ENCODE data around the gene RNF187. TPM values are rescaled to one million over a fixed set of nuclear protein-coding genes. Genes with fewer than 3 reads are reported as not detected.

Gene RNF187
- total RNA-seq, 2 experiments from 2014 or later = 114 to 155 TPM

DNA sequence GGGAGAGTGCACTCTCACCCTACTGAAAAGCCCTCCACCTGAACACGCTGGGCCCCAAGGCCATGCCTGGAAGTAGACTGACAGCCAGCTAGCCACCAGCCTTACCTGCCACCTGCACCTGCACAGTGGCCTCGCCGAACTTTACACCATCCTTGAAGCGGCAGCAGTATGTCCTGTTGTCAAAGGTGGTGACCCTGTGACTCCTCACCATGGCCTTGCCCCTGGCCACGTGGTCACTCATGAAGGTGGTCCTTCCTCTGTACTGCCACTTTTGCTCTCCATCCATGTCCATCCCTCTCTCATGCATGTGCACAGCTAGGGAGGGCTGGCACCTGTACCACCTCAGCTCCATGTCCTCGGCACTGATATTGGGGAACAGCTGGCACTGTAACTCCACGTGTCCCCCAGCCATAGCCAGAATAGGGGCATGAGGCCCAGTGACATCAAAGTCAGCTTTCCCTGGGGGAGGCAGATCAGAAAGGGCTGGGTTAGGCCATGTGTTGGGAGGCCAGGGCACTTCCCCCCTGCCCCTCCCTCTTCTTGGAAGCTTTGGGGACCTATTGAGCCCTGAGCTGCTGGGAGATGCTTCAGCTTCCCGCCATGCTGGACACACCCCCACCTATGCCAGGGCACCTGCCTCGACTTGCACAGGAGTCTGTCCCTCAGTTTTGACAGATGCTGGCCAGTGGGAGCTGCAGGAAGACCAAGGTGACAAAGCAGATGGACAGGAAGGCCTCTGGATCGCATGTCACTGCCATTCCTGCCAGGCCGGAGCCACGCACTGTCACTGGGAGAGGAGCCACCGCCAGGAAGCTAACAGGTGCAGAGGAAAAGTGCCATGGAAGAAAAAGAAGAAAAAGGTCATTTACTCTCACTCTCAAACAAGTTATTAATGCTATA is 24.6 kb downstream of the RNF187 start:
- POLR2A ChIA-PET = interaction anchor here (0.8 kb wide), 1 partner anchor 22 kb away, joined by 3 read pairs; no protein-coding TSS in a partner anchor
- ATAC-seq (no peak), DNase-seq (no peak)
- Mint-ChIP-seq H3K4me1 (peaks cover 8% of the 10 kb centered on the region), H3K36me3 (ENCODE audit: low read depth) (no peaks in the 10 kb centered on the region), H3K27ac (no peak overlapping the region), H3K9me3 (ENCODE audit: low read depth) (no peaks in the 10 kb centered on the region), H3K27me3 (peaks cover 5% of the 10 kb centered on the region), H3K4me3 (no peak overlapping the region)
- intact Hi-C loops (cut with DNase I, micrococcal nuclease) = no loop called here
- CTCF ChIA-PET = interaction anchor here (0.6 to 3.1 kb wide), 2 partner anchors 11 to 312 kb away, joined by 3 to 18 read pairs; no protein-coding TSS in a partner anchor

DNA sequence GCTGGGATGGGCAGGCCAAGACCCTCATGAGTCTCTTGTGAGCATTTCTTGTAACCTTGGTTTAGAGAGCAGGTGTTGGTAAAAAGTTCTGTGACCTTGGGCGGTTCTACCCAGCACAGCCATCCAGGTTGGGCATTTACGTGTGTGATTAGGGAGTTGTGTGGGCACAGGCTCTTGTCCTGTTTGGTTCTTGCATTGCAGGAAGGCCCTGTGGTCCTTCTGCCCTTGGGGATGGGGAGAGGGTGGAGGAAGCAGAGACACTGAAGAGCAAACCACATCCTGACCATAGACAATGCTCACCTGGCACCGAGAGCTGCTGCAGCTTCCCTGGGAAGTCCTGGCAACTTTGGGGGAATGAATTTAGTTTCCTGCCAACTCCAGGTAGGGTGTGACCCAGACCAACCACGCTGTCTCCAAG is 25.6 kb downstream of the RNF187 start:
- ATAC-seq (no peak), DNase-seq (no peak)
- Mint-ChIP-seq H3K4me1 (peaks cover 8% of the 10 kb centered on the region), H3K36me3 (ENCODE audit: low read depth) (no peaks in the 10 kb centered on the region), H3K27me3 (peaks cover 6% of the 10 kb centered on the region), H3K9me3 (ENCODE audit: low read depth) (no peaks in the 10 kb centered on the region), H3K27ac (no peak overlapping the region), H3K4me3 (no peak overlapping the region)
- POLR2A ChIA-PET = interaction anchor here (0.8 kb wide), 1 partner anchor 23 kb away, joined by 3 read pairs; no protein-coding TSS in a partner anchor
- intact Hi-C loops (cut with DNase I, micrococcal nuclease) = no loop called here
- CTCF ChIA-PET = interaction anchor here (0.7 to 3.1 kb wide), 2 partner anchors 12 to 517 kb away, joined by 3 to 18 read pairs; no protein-coding TSS in a partner anchor

DNA sequence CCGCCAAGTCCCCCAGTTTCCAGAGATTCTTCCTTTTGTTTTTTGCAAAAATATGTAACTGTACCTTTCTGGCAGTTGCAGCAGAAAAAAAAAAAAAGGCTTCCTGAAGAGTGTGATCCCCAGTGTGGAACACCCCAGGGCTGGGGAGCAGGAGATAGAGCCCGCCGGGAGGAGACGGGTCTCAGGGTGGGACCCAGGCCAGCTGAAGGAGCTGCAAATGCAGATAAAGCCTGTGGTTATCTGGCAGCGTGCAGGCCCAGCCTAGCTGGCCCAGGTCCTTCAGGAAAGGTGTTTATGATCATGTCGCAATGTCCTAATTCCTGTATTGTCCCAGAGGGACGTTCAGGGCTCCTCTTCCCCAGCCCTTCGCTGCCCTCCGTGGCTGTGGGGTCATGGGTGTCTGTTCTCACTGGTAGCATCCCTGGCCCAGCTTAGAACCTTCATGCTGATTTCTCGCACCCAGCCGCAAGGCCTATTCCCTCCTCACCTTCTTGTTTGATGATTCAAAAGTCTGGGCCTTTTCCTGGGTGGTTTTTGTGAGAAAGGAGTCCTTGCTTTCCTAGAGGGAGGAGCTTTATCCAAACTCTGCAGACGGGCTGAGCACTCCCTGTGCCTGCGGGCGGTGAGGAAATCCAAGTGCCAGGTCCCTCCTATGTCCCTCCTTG is 26.2 kb downstream of the RNF187 start:
- POLR2A ChIA-PET = no interaction called here

DNA sequence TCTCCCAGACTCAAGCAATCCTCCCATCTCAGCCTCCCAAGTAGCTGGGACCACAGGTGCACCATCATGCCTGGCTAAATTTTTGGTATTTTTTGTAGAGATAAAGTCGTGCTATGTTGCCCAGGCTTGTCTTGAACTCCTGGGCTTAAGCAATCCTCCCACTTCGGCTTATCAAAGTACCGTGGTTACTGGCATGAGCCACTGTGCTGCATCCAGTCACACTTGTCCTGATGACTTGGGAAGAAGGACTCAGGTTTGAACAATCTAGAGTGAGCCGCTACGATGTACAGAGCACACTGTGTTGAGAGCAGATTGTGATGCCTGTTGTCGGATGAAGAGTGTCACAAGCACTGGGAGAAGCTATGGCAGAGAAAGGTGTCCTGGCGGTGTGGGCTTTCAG is 27.2 kb downstream of the RNF187 start:
- H3K27ac Mint-ChIP-seq = no peak overlapping the region
- ATAC-seq (no peak), DNase-seq (no peak)
- no peaks in the 10 kb centered on the region for H3K9me3 Mint-ChIP-seq (ENCODE audit: low read depth)
- peaks cover 15% of the 10 kb centered on the region for H3K27me3 Mint-ChIP-seq
- CTCF ChIA-PET = interaction anchor here (0.6 to 2.2 kb wide), 4 partner anchors 13 to 384 kb away, joined by 3 to 13 read pairs (median 4); no protein-coding TSS in a partner anchor
- POLR2A ChIA-PET = no interaction called here
- no peak overlapping the region for H3K4me3 Mint-ChIP-seq
- intact Hi-C loops (cut with DNase I, micrococcal nuclease) = loop anchor here in 1 of 2 experiments (2.0 kb wide), 2 partner anchors 14 to 42 kb away; no protein-coding TSS in a partner anchor
- H3K4me1 Mint-ChIP-seq = peaks cover 8% of the 10 kb centered on the region
- H3K36me3 Mint-ChIP-seq (ENCODE audit: low read depth) = no peaks in the 10 kb centered on the region

More for the DNA sequence above, 26.2 kb downstream of the RNF187 start:
- ATAC-seq (no peak), DNase-seq (no peak)
- Mint-ChIP-seq H3K4me3 (no peak overlapping the region), H3K27me3 (peaks cover 9% of the 10 kb centered on the region), H3K9me3 (ENCODE audit: low read depth) (no peaks in the 10 kb centered on the region), H3K36me3 (ENCODE audit: low read depth) (no peaks in the 10 kb centered on the region), H3K27ac (no peak overlapping the region), H3K4me1 (peaks cover 8% of the 10 kb centered on the region)
- intact Hi-C loops (cut with DNase I, micrococcal nuclease) = no loop called here
- CTCF ChIA-PET = interaction anchor here (0.7 to 3.1 kb wide), 3 partner anchors 12 to 517 kb away, joined by 3 to 18 read pairs (median 13); no protein-coding TSS in a partner anchor

DNA sequence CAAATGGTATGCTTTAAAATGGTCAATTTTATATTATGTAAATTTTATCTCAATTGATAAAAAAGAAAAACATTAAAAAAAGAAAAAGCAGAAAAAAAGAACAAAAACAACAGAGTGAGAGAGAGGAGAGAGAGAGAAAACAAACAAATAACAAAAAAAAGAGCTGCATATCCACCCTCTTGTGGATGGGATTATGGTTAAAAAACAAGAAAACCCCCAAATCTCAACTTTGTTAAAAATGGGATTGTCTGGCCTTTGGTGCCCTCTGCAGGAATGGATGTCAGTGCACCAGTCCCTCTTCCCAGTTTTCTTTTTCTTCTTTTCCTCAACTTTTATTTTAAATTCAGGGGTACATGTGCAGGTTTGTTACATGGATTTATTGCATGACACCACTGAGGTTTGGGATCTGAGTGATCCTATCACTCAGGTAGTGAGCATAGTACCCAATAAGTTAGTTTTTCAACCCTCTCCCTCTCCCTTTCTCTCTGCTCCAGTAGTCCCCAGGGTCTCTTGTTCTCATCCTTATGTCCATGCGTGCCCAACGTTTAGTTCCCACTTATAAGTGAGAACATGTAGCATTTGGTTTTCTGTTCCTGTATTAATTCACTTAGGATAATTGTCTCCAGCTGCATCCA is 28.1 kb downstream of the RNF187 start:
- H3K27me3 Mint-ChIP-seq = peaks cover 18% of the 10 kb centered on the region
- no peak overlapping the region for H3K4me3 Mint-ChIP-seq
- no peaks in the 10 kb centered on the region for H3K9me3 Mint-ChIP-seq (ENCODE audit: low read depth)
- intact Hi-C loops (cut with DNase I, micrococcal nuclease) = loop anchor here (1.0 to 2.0 kb wide), 7 partner anchors 14 to 516 kb away; no protein-coding TSS in a partner anchor
- POLR2A ChIA-PET = no interaction called here
- CTCF ChIA-PET = interaction anchor here (0.9 to 2.2 kb wide), 4 partner anchors 14 to 385 kb away, joined by 3 to 13 read pairs (median 3); no protein-coding TSS in a partner anchor
- DNase-seq (peak; percentile 45), ATAC-seq (no peak)
- H3K4me1 Mint-ChIP-seq = peaks cover 8% of the 10 kb centered on the region
- no peaks in the 10 kb centered on the region for H3K36me3 Mint-ChIP-seq (ENCODE audit: low read depth)
- H3K27ac Mint-ChIP-seq = no peak overlapping the region

DNA sequence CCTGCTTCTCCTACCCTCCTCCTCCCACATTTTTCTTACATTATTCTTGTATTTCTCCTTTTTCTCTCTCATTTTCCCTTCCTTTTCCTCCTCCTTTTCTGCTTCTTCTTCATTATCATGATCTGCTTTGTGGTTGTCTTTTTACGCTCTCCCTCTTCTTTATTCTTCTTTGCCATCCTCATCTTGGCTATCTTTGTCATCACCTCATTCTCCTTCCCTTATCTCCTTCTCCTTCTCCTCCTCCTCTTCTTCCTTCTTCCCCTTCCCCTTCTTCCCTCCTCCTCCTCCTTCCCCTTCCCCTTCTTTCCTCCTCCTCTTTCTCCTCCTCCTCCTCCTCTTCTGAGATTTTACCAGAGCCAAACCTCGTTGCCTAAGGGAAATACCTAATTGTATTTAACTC is 30.5 kb downstream of the RNF187 start:
- Mint-ChIP-seq H3K27me3 (peaks cover 18% of the 10 kb centered on the region), H3K36me3 (ENCODE audit: low read depth) (no peaks in the 10 kb centered on the region), H3K9me3 (ENCODE audit: low read depth) (no peaks in the 10 kb centered on the region), H3K27ac (no peak overlapping the region), H3K4me3 (no peak overlapping the region), H3K4me1 (peaks cover 6% of the 10 kb centered on the region)
- ChIA-PET POLR2A (no interaction called here), CTCF (interaction anchor here (0.5 kb wide), 1 partner anchor 29 kb away, joined by 3 read pairs; no protein-coding TSS in a partner anchor)
- DNase-seq = no peak
- ATAC-seq = no peak
- intact Hi-C loops (cut with DNase I, micrococcal nuclease) = no loop called here

DNA sequence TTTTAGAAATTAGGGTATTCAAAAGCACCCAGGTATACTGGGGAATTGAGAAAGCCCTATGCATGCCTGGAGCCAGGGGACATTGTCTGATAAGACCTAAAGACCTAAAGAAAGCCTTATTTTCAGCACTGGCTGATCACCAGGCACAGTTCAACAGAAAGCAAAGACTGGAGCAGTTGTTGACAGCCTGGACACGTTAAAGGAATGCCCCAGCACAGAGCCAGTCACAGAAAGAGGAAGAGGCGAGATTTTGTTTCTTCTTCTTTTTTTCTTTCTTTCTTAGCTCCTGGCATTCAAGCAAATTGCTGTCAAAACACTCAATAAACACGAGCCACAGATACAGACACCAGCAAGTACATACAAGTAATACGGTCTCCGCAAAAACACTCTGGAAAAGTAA is 40.4 kb downstream of the RNF187 start:
- POLR2A ChIA-PET = no interaction called here
- Mint-ChIP-seq H3K4me1 (no peaks in the 10 kb centered on the region), H3K27ac (no peak overlapping the region), H3K9me3 (ENCODE audit: low read depth) (no peaks in the 10 kb centered on the region), H3K4me3 (no peak overlapping the region), H3K36me3 (ENCODE audit: low read depth) (no peaks in the 10 kb centered on the region), H3K27me3 (peaks cover 22% of the 10 kb centered on the region)
- CTCF ChIA-PET = interaction anchor here (0.7 kb wide), 1 partner anchor 13 kb away, joined by 3 read pairs; no protein-coding TSS in a partner anchor
- ATAC-seq (no peak), DNase-seq (no peak)
- intact Hi-C loops (cut with DNase I, micrococcal nuclease) = no loop called here

DNA sequence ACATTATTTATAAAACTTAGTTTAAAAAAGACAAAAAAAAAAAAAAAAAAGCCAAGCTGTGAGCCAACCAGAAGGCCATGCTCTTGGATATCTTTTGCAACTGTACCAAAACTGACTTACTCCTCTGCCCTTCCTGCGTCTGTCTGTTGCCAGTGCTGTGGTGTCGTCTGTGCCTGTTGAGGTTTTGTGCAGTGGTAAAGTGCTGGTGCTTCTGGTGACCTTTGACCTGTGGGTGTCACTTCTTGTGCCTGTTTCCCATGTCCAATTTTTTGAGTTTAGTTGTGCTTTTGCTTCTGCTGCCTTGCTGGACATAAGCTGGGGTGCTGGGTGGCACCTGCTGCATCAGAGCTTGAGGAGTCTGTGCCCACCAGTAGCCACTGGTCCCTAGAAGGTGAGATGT is 41.4 kb downstream of the RNF187 start:
- Mint-ChIP-seq H3K4me1 (no peaks in the 10 kb centered on the region), H3K9me3 (ENCODE audit: low read depth) (no peaks in the 10 kb centered on the region), H3K27ac (no peak overlapping the region), H3K4me3 (no peak overlapping the region), H3K27me3 (peaks cover 22% of the 10 kb centered on the region), H3K36me3 (ENCODE audit: low read depth) (no peaks in the 10 kb centered on the region)
- CTCF ChIA-PET = no interaction called here
- intact Hi-C loops (cut with DNase I, micrococcal nuclease) = no loop called here
- ATAC-seq (no peak), DNase-seq (no peak)
- POLR2A ChIA-PET = no interaction called here

DNA sequence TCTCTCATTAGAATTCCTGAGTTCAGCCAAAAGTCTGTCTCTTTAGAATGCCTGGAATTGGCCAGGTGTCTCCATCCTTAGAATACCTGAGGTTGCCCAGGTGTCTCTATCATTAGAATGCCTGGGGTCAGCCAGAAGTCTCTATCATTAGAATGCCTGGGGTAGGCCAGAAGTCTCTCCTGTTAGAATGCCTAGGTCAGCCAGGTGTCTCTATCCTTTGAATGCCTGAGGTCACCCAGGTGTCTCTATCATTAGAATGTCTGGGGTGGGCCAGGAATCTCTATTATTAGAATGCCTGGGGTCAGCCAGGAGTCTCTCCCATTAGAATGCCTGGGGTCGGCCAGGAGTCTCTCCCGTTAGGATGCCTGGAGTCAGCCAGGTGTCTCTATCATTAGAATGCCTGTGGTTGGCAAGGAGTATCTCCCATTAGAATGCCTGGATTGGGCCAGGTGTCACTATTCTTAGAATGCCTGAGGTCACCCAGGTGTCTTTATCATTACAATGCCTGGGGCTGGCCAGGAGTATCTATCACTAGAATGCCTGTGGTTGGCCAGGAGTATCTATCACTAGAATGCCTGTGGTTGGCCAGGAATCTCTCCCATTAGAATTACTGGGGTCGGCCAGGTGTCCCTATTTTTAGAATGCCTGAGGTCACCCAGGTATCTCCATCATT is 43.0 kb downstream of the RNF187 start:
- ChIA-PET CTCF (no interaction called here), POLR2A (no interaction called here)
- Mint-ChIP-seq H3K36me3 (ENCODE audit: low read depth) (no peaks in the 10 kb centered on the region), H3K4me3 (no peak overlapping the region), H3K9me3 (ENCODE audit: low read depth) (no peaks in the 10 kb centered on the region), H3K27me3 (peaks cover 20% of the 10 kb centered on the region), H3K4me1 (no peaks in the 10 kb centered on the region), H3K27ac (no peak overlapping the region)
- ATAC-seq (no peak), DNase-seq (no peak)
- intact Hi-C loops (cut with DNase I, micrococcal nuclease) = no loop called here

DNA sequence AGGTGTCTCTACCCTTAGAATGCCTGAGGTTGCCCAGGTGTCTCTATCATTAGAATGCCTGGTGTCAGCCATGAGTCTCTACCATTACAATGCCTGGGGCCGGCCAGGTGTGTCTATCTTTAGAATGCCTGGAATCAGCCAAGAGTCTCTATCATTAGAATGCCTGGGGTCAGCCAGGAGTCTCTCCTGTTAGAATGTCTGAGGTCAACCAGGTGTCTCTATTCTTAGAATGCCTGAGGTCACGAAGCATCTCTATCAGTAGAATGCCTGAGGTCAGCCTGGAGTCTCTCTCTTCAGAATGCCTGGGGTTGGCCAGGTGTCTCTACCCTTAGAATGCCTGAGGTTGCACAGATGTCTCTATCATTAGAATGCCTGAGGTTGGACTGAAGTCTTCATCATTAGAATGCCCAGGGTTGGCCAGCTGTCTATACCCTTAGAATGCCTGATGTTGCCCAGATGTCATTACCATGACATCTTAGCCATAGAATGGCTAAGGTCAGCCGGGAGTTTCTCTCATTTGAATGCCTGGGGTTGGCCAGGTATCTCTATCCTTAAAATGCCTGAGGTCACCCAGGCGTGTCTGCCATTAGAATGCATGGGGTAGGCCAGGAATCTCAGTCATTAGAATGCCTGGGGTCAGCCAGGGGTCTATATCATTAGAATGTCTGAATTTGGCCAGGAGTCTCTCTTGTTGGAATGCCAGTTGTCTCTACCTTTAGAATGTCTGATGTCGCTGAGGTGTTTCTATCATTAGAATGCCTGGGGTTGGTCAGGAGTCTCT is 44.0 kb downstream of the RNF187 start:
- Mint-ChIP-seq H3K9me3 (ENCODE audit: low read depth) (no peaks in the 10 kb centered on the region), H3K27ac (no peak overlapping the region), H3K36me3 (ENCODE audit: low read depth) (no peaks in the 10 kb centered on the region), H3K4me1 (no peaks in the 10 kb centered on the region), H3K4me3 (no peak overlapping the region), H3K27me3 (peaks cover 15% of the 10 kb centered on the region)
- ChIA-PET POLR2A (no interaction called here), CTCF (no interaction called here)
- DNase-seq = no peak
- intact Hi-C loops (cut with DNase I, micrococcal nuclease) = no loop called here
- ATAC-seq = no peak

All from activated CD4-positive, alpha-beta T cell treated with anti-CD3 and anti-CD28 coated beads for 36 hours (primary cell).